ENCODE data around the gene SNRPB. TPM values are rescaled to one million over a fixed set of nuclear protein-coding genes. Genes with fewer than 3 reads are reported as not detected.

SNRPB gene
- total and polyA plus RNA-seq, 2 of the 13 experiments (the other 11 are each of a cell fraction or from before 2014, with no cell fraction given) = 473 to 844 TPM

DNA sequence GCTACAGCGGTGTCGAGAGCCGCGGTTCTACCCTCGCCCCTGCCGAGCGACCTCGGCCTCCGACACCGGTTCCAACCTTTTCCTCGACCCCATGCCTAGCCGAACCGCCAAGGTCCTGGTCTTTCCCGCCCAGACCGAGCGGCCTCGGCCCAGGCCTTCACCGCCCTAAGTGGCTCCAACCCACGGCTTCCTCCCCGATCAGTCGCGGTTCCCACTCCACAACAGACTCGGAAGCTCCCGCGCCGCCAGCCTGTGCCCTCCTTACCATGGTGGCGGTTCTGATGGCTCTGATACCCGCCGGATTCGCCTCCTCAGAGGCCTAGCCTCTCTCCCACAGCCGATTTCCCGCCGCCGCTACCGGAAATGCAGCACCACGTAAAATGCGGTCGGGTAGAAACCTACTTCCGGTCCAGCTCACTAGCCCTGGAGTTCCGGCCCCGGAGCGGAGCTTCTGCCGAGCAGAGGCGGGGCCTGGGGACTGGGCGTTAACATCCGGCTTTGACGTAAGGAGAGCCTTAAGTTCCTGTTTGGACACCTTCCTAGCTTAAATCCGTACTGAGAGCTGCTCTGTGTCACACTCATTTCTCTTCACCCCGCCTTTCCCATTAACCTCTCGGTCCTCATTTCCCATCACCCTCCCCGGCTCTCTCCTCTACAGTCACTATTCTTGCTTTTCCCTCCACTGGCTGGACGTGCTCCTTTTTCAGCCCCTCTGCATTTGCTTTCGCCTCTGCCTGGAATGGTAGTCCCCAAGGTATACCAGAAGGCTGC lies at the start of gene SNRPB (continued):
- TF ChIP-seq AHR (CRISPR knock-in tag; IDR thresholded peaks at IDR 0.05) (peak; percentile 98), GMEB2 (CRISPR knock-in tag; IDR thresholded peaks at IDR 0.05; ENCODE audit: low read depth) (peak; percentile 53; the same call in 1 of the 2 replicates), ZNF180 (CRISPR knock-in tag; IDR thresholded peaks at IDR 0.05; ENCODE audit: borderline replicate concordance, low read depth) (peak; percentile 72; the same call in 1 of the 2 replicates), SMAD3 (CRISPR knock-in tag; IDR thresholded peaks at IDR 0.05) (peak; percentile 99), YEATS2 (CRISPR knock-in tag; IDR thresholded peaks at IDR 0.05; ENCODE audit: borderline replicate concordance) (peak; percentile 100), SNAI1 (CRISPR knock-in tag; IDR thresholded peaks at IDR 0.05; ENCODE audit: borderline replicate concordance) (peak; percentile 61), KLF15 (CRISPR knock-in tag; IDR thresholded peaks at IDR 0.05; ENCODE audit: borderline replicate concordance) (peak; percentile 99), POLR2AphosphoS2 (IDR thresholded peaks at IDR 0.05; ENCODE audit: low read depth, low read length) (peak; percentile 98), NKX3-1 (CRISPR knock-in tag; IDR thresholded peaks at IDR 0.05) (peak; percentile 97), ZNF629 (CRISPR knock-in tag; conservative IDR thresholded peaks at IDR 0.05) (peak; percentile 72; the same call in 1 of the 2 replicates), NFRKB (IDR thresholded peaks at IDR 0.05) (no peak), ZGPAT (CRISPR knock-in tag; IDR thresholded peaks at IDR 0.05) (peak; percentile 100), MAX (IDR thresholded peaks at IDR 0.05) (peak; percentile 99)
- TF ChIP-seq, protein P1, sequence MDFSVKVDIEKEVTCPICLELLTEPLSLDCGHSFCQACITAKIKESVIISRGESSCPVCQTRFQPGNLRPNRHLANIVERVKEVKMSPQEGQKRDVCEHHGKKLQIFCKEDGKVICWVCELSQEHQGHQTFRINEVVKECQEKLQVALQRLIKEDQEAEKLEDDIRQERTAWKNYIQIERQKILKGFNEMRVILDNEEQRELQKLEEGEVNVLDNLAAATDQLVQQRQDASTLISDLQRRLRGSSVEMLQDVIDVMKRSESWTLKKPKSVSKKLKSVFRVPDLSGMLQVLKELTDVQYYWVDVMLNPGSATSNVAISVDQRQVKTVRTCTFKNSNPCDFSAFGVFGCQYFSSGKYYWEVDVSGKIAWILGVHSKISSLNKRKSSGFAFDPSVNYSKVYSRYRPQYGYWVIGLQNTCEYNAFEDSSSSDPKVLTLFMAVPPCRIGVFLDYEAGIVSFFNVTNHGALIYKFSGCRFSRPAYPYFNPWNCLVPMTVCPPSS (IDR thresholded peaks at IDR 0.05) = no peak
- TF ChIP-seq, protein P2, sequence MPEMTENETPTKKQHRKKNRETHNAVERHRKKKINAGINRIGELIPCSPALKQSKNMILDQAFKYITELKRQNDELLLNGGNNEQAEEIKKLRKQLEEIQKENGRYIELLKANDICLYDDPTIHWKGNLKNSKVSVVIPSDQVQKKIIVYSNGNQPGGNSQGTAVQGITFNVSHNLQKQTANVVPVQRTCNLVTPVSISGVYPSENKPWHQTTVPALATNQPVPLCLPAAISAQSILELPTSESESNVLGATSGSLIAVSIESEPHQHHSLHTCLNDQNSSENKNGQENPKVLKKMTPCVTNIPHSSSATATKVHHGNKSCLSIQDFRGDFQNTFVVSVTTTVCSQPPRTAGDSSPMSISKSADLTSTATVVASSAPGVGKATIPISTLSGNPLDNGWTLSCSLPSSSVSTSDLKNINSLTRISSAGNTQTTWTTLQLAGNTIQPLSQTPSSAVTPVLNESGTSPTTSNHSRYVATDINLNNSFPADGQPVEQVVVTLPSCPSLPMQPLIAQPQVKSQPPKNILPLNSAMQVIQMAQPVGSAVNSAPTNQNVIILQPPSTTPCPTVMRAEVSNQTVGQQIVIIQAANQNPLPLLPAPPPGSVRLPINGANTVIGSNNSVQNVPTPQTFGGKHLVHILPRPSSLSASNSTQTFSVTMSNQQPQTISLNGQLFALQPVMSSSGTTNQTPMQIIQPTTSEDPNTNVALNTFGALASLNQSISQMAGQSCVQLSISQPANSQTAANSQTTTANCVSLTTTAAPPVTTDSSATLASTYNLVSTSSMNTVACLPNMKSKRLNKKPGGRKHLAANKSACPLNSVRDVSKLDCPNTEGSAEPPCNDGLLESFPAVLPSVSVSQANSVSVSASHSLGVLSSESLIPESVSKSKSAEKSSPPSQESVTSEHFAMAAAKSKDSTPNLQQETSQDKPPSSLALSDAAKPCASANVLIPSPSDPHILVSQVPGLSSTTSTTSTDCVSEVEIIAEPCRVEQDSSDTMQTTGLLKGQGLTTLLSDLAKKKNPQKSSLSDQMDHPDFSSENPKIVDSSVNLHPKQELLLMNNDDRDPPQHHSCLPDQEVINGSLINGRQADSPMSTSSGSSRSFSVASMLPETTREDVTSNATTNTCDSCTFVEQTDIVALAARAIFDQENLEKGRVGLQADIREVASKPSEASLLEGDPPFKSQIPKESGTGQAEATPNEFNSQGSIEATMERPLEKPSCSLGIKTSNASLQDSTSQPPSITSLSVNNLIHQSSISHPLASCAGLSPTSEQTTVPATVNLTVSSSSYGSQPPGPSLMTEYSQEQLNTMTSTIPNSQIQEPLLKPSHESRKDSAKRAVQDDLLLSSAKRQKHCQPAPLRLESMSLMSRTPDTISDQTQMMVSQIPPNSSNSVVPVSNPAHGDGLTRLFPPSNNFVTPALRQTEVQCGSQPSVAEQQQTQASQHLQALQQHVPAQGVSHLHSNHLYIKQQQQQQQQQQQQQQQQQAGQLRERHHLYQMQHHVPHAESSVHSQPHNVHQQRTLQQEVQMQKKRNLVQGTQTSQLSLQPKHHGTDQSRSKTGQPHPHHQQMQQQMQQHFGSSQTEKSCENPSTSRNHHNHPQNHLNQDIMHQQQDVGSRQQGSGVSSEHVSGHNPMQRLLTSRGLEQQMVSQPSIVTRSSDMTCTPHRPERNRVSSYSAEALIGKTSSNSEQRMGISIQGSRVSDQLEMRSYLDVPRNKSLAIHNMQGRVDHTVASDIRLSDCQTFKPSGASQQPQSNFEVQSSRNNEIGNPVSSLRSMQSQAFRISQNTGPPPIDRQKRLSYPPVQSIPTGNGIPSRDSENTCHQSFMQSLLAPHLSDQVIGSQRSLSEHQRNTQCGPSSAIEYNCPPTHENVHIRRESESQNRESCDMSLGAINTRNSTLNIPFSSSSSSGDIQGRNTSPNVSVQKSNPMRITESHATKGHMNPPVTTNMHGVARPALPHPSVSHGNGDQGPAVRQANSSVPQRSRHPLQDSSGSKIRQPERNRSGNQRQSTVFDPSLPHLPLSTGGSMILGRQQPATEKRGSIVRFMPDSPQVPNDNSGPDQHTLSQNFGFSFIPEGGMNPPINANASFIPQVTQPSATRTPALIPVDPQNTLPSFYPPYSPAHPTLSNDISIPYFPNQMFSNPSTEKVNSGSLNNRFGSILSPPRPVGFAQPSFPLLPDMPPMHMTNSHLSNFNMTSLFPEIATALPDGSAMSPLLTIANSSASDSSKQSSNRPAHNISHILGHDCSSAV (CRISPR knock-in tag; IDR thresholded peaks at IDR 0.05; ENCODE audit: borderline replicate concordance) = peak; percentile 99
